SIG-M5 treated with dmso at 0.1 percent for 504 hours (cell line): ENCODE results near the gene LAMC3.

Experiments
- DNase-seq: peaks from one replicate; lab custom pipeline; 2025; ENCODE audit not compliant: unreplicated experiment; lab: John Stamatoyannopoulos, UW

Gene LAMC3

DNA sequence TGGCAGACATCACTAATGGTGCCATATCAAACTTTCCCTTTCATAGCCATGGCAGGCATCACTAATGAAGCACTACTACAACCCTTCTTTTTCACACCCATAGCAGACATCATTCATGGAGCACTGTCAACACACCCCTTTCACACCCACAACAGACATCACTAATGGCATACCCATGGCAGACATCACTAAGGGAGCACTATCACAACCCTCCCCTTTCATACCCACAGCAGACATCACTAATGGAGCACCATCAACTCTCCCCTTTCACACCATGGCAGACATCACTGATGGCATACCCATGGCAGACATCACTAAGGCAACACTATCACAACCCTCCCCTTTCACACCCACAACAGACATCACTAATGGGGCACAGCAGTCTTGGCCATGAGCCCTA is 33.7 kb downstream of the LAMC3 start:
- DNase-seq: no peak

DNA sequence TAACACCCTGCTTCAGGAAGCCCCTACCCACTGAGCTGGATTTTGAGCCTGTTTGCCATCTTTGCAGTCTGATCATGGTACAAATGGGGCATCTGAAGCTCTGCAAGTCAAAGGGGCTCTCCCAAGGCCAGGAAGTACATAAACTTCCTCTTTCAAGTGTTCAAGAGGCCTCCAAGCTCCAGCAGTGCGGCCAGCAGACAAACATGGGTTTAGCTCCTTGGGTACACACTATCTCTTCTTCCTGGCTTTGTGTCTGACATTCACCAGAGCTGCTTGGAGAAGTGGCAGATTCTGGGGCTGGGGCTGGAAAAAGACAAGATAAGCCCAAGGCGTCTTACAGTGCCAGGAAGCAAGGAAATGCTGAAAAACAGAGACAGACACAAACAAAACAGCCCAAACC is 34.1 kb downstream of the LAMC3 start:
- DNase-seq: peak; percentile 54

DNA sequence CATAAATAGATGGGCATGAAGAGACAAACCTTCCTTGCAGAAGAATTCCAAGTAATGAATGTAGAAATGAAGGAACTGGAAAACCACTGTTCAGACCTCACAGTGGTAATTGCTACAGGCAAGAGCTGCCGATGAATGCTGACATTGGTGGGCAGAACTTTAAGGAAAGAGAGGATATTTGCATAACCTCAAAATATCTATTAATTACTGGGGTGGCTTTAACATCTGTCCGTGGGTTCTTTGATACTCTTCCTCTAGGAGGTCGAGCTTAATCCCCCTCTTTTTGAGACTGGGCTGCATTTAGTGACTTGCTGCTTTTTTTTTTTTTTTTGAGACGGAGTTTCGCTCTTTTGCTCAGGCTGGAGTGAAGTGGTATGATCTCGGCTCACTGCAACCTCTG is 34.7 kb downstream of the LAMC3 start:
- DNase-seq: no peak

DNA sequence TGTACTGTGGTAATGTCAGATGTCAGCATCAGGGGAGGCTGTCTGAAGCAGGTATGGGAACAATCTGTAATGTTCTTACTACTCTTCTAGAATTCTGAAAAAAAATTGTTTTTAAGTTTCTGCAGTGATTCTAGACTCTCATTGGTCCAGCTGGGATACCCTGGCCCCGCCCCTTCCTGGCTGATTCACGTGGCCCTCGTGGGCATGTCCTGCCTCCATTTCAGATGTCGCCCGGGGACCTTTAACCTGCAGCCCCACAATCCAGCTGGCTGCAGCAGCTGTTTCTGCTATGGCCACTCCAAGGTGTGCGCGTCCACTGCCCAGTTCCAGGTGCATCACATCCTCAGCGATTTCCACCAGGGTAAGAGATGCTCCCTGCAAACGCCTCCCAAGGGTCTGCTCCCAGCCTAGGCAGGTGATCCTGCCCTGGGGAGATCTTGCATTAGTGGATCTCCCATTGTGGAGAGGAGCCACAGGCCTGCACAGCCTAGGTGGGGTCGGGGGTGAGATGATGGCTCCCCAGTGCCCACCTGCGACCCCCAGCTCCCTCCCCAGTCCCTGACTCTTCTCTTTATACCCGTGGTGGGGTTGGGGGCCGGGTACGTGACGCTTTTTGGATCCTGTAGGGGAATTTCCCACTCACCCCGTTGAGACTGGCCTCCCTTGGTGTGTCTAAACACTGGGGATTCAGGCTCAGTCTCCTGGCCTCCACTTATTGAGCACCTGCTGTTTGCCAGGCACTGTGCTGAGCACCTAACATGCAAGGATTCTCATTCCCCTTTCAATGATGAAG is 36.5 kb downstream of the LAMC3 start:
- DNase-seq: no peak

DNA sequence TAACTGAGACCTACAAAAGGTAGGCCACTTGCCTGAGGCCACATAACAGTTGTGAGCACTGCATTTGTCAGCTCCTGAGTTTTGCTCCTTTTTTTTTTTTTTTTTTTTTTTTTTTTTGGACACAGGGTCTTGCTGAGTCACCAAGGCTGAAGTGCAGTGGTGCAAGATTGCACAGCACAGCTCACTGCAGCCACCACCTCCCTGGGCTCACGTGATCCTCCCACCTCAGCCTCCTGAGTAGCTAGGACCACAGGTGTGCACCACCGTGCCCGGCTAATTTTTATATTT is 37.1 kb downstream of the LAMC3 start:
- DNase-seq: no peak

DNA sequence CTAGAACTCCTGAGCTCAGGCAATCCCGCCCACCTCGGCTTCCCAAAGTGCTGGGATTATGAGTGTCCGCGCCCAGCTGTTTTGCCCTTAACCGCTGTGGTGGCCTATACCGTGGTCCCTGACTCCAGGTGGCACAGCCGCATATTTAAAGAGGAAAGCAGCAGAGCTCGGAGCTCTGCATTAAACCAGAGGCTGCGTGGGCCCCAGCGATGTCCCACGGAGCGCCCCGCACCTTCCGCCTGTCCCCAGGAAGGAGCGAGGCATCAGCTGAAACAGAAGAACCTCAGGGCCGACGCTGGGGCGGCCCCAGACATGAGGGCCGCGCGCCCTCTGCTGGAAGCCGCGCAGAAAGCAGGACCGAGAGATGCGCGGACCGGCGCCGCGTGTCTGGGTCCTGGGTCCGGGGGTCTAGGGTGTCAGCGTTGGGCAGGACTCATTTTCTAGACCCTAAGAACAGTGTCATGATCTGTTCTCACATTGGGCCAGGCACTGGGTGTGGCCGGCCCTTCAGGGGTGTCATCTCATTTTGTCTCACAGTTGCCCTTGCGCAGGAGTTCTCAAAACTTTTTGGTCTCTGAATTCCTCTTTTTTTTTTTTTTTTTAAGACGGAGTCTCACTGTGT is 37.7 kb downstream of the LAMC3 start:
- DNase-seq: peak; percentile 66

DNA sequence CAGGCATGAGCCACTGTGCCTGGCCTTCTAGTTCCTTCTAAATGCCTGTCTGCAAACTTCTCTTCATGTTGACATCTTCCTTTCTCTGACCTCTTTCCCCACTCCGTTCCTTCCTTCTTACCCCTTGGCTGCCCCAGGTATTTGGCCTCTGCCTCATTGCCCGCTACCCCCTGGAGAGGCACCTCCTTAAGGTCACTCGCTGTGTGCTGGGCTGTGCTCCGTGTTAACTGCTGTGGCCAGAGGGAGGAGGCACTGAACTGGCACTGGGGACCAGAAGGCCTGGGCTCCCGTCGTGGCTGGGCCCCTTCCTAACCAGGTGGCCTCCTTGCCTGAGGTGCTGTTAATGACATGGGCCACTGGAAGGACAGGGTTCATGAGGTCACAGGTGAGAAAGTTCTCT is 39.4 kb downstream of the LAMC3 start:
- DNase-seq: no peak

DNA sequence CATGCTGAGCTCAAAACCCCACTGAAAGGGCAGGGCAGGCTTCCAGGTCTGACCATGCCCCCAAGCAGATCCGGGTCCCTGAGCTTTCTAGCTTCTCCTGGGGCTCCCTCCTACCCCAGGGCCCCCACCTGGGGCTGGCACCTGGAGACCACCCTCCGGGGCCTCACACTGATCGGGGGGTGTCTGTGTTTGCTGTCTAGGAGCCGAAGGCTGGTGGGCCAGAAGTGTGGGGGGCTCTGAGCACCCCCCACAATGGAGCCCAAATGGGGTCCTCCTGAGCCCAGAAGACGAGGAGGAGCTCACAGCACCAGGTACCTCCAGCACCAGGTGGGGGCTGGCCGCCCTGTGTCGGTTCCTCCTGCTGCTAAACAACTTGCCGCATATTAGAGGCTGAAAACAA is 39.8 kb downstream of the LAMC3 start:
- DNase-seq: no peak

DNA sequence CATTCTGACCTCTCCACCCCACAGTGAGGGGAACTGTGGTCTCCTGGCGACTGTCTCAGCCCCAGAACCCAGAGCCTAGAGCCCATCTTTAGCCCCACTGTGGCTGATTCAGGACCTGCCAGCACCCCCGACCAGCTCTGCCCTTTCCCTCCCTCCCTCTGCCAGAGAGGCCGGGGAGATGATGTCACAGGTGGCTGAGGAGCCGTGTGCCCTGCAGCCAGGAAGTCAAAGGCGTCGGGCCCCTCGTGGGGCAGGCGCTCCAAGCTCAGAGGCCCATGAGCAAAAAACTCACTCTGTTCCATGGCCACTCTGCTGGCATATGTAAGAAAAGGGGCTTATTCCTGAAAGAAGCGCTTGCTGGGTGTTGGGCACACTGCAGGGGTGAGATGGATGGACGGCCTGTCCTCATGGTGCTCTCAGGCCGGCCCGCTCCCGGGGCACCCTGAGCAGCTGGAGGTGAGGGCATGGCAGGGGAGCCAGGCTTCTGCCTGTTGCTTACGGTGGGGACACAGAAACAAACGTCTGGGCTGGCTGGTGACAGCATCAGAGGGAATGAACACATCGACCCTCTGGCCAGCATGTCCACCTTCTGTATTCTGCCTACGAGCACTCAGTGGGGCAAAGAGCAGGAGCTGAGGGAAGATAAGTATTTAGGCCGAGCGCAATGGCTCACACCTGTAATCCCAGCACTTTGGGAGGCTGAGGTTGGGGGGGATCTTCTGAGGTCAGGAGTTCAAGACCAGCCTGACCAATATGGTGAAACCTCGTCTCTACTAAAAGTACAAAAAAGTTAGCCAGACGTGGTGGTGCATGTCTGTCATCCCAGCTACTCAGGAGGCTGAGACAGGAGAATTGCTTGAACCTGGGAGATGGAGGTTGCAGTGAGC is 41.1 kb downstream of the LAMC3 start:
- DNase-seq: no peak

DNA sequence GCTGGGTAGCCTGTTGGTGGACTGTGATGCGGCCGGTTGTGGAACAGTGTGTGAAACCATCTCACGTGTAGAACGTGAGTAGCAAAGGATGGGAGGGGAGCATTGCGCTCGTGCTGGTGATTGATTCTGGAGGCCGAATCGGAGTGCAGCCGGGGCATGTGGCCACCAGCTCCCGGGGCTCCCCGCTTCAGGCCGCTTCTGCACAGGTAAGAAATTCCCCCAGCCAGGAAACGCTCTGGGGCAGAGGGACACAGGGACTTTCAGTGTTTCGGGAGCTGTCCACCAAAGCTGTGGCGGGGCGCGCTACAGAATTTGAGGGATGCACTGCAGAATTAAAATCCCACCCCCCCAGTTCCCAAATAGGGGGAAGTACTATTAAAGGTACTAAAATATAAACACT is 41.9 kb downstream of the LAMC3 start:
- DNase-seq: no peak

DNA sequence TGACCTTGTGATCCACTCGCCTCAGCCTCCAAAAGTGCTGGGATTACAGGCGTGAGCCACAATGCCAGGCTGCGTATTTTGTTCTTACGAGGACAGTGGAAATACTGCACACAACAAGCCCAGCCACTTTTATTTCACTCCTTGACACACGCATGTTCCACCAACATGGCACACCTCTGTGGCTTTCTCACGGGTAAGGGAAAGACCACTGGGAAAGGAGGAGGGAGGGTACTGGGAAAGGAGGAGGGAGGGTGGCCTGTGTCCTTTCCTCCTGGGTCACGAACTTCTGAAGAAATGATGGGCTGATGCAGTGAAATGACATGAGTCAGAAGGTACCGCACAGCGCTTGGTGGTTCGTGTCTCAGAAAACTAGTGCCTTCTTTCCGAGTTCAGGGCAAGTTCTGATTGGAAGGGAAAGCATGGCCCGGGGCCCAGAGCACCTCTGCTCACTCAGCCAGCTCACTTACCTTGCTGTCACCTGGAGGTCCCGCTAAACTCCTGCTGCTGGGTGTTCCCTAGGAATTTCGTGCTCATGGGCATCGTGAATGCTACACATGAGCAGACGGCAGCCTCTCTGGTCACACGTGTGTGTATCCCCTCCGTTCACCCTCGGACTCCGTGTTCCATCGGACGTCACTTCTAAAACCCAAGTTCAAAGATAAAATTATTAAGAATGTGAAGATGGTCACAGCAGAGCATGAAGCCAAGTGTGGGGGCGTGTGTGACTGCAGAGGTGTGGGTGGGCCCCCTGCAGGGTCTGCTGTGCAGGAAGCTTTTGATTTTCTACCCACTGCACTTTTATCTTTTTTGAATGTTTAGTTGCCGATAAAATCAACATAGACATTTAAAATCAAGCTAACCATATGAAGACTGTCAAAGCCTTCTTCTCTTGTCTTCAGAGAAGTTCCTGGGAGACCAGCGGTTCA is 42.9 kb downstream of the LAMC3 start:
- no peak for DNase-seq

DNA sequence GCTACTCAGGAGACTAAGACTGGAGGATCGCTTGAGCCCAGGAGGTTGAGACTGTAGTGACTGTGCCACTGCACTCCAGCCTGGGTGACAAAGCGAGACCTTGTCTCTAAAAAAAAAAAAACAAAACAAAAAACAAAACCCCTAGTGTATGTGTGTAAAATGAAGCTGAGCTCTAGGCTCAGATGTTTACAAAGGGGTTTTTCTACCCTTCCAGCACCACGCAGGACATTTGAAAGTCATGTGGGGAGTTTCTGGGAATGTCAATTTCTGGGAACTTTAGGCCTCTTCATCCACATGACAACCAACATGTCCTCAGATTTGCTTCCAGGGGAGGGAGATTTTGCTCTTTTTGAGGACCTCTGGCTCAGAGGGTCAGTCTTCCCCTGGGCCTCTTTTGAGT is 44.9 kb downstream of the LAMC3 start:
- no peak for DNase-seq

DNA sequence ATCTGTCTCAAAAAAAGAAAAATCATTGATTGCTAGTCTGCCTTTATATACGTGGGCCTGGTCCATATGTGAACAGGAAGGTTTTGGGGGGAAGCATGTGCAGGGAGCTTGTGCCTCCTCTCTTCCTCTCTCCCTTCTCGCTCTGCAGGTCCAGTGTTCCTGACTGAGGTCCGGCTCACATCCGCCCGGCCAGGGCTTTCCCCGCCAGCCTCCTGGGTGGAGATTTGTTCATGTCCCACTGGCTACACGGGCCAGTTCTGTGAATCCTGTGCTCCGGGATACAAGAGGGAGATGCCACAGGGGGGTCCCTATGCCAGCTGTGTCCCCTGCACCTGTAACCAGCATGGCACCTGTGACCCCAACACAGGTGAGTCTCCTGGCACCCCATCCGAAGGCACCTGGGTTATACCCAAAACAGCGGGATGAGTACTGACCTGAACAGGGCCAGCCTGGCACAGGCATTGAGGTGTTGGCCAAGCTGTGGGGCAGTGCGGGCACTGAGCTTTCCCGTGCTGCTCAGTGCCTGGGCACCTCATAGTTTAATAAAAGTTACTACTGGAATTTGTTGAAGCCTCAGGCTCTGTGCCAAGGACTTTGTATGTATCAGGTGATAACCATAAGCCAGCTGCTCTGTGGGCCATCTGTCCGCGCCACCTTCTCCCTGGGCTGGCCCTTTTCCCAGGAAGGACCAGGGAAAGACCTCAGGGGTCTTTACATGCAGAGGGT is 48.0 kb downstream of the LAMC3 start:
- no peak for DNase-seq

DNA sequence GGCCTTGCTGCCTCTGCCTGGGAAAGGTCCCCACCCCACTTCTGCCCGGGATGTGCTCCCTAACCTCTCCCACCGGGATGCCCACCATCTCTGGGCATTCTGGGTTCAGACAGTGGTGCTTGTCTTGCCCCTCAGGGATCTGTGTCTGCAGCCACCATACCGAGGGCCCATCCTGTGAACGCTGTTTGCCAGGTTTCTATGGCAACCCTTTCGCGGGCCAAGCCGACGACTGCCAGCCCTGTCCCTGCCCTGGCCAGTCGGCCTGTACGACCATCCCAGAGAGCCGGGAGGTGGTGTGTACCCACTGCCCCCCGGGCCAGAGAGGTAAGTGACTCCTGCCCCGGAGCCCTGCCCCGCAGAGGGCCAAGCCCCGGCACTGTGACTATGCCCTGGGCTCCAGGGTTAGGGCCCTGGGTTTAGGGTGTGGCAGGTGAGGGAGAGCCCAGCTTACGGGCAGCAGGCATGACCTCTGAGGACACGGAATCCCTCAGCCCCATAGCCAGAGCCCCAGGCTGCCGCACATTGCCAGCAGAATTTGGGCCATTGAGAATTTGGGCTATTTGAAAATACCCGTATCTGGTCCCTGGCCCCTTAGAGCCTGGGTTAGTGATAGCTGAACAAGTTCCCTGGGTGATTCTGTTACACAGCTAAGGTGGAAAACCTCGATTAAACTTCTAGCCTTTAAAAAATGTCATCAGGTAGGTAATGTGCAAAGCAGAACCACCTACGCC is 52.1 kb downstream of the LAMC3 start:
- no peak for DNase-seq

DNA sequence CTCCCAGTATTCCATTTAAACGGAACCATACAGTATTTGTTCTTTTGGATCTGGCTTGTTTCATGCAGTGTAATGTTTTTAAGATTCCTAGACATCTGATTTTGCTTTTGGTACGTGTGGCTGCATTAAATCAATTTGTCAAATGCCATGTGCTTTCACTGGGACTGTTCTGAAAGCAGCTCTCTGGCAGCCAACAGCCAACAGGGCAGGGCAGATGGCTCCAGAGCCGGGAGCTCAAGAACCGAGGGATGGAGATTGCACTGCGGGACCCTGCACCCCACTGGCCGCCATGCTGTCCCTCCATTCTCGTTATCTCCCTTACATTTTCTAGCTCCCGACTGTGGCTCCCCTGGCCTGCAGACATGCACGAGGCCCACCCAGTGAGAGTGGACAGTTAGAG is 54.0 kb downstream of the LAMC3 start:
- no peak for DNase-seq

DNA sequence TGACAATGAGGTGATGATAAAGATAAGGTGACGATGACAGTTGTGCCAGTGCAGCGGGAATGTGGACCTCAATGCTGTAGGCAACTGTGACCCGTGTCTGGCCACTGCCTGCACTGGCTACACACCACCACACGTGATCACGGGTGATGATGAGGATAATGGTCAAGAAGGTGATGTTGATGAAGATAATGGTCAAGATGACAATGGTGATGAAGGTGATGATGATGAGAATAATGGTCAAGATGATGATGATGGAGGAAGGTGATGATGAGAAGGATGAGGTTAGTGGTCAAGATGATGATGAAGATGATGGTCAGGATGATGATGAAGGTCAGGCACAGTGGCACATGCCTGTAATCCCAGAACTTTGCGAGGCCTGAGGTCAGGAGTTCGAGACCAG is 56.6 kb downstream of the LAMC3 start:
- DNase-seq: no peak

DNA sequence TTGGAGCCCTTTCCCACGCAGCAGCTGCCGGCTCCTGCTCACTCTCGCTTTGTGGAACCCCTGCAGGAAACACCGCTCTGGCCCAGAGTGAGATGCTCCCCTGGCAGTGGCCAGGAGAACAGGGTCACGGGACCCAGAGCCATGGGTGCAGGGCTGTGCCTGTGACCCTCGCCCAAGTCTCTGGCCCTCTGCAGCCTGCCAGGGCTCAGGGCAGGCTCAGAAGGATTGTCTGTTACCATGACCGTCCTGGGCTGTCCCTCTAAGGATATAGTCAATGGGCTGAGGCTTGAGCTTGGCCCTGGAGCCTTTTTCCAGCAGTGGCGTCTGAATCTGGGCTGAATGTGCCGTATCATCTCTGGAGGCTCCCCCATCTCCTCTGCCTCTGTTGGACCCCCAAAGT is 58.7 kb downstream of the LAMC3 start:
- DNase-seq: no peak

DNA sequence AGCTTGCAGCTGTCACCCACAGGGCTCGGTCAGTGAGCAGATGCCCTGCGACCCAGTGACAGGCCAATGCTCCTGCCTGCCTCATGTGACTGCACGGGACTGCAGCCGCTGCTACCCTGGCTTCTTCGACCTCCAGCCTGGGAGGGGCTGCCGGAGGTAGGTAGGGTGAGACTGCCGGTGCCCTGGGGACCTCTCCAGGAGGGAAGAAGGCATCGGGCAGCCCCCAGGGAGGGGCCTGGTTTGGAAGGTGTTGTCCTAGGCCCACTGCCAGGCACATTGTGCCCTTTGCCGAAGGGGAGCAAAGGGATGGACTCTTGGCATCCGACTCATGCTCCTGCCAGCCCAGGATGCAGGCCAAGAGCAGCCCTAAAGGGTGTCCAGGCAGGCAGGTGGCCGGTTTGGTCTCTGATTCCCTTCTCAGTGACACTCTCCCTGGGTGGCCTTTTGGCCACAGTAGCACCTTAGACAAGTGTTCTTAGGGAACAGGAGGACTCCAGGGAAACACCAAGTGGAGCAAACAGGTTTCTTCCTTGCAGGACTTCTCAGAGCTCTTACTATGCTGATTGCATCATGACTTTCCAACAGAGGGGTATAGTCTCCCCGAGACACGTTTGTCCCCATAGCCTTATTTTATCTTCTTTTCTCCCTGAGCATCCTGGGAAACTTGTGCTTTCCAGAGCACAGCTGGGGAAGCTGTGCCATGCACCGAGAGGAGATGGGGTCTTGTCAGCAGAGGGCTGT is 59.3 kb downstream of the LAMC3 start:
- no peak for DNase-seq

DNA sequence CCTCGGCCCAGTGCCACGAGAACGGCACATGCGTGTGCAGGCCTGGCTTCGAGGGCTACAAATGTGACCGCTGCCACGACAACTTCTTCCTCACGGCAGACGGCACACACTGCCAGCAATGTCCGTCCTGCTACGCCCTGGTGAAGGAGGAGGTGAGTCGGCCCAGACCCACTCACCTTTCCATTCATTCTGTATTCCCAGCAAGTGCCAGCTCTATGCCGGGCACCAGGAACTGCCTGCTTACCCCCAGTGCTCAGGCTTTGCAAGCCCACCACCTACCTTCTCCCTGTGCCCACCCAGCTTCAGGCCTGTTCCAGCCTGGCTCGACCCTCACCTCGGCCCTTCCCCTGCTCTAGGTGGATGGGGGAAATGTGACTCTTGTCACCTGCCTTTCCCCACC is 60.7 kb downstream of the LAMC3 start:
- DNase-seq: no peak
